Activated CD4-positive, alpha-beta T cell treated with anti-CD3 and anti-CD28 coated beads, Interleukin-2, Interleukin-6, amounts not matched to agents 100 ng/mL and 50 ng/mL, durations not matched to agents 16 hours and 8 hours (primary cell): ENCODE results near the gene ETV1.
"Not testable (repeated sequence)": the region's sequence is repeated elsewhere in the genome, so short reads cannot be mapped to it uniquely, and the experiment has no call there.

ENCODE experiments used
- DNase-seq: peaks from one replicate; pipeline ENCODE4 v3.0.0-alpha.2; 2020

ETV1 gene

DNA sequence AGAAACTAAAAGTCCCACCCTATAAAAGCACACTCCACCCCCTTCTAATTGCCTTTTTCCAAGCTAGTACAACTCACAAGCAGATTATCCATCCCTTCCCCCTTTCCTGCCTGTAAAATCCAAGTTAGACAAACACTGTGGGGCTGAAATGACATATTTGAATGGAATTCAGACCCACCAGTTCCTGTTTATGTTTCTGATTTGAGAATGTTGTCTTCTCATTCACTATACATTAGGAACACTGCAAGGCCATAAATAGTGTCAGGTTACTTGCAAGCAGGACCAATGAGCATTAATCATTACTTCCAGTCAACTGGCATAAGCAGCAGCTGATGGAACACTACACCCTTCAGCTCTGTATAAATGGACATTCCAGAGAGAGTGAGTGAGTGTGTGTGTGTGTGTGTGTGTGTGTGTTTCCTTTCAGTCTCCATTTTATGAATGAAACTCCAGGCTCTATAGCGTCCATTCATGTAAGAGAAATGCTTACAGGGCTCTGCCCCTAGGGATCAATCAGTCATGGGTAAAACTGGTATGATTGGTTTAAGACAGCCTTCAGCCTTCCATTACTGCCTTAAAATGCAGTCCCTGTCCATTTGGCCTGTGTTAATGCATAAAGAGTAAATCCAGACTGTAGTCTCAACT lies 69.3 kb downstream of the ETV1 start:
- DNase-seq: no peak

DNA sequence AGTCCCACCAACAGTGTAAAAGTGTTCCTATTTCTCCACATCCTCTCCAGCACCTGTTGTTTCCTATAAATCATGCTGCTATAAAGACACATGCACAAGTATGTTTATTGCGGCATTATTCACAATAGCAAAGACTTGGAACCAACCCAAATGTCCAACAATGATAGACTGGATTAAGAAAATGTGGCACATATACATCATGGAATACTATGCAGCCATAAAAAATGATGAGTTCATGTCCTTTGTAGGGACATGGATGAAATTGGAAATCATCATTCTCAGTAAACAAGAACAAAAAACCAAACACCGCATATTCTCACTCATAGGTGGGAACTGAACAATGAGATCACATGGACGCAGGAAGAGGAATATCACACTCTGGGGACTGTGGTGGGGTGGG lies 71.1 kb downstream of the ETV1 start:
- DNase-seq: not testable (repeated sequence)

DNA sequence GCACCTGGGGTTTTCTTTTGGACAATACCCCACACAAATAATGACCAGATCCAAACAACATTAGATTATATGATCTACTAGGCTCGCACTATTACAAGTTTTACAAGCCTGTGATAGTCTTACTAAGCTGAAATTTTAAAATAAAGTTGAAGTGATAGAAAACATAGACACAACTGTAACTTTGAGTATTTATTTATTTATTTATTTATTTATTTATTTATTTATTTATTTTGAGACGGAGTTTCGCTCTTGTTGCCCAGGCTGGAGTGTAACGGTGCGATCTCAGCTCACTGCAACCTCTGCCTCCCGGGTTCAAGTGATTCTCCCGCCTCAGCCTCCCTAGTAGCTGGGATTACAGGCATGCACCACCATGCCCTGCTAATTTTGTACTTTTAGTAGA lies 72.4 kb downstream of the ETV1 start:
- DNase-seq: not testable (repeated sequence)

DNA sequence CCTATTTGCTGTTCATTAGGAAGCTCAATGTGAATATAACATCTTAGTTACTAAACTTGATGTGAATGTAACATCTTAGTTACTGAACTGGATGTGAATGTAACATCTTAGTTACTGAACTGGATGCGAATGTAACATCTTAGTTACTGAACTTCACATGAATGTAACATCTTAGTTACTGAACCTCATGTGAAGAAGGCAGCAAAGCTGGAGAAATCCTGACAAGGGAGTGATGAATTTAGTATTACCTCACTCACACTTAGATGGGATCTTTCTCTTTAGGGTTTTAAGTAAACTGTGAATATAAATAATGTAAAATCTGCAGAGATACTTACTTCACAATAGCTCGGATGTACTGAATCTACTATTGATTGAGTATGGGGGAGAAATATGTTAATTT lies 73.6 kb downstream of the ETV1 start:
- DNase-seq: no peak

DNA sequence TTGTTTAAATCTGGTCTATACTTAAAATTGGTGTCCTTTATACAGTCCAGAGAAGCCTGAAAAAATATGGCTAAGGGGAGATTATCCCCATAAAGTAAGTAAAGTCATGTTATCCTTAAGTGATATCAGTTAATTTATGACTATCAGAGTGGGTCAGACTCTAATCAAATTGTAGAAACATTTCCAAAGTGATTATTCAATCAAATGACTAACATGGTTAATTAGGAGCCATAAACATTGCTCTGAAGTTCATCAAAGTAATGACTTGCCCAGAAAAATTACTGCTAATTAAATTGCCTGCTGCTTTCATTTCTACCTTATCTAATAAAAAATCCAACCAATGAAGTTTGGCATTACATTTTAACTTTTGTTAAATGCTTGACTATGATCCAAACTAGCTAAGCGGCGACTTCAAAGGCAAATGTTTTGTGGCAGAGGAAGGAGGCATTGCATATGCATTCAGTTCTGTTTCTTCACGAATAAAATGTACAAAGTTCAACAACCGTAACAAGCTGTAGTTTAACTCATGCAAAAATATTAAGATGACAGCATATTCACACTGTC lies 76.7 kb downstream of the ETV1 start:
- DNase-seq: no peak

DNA sequence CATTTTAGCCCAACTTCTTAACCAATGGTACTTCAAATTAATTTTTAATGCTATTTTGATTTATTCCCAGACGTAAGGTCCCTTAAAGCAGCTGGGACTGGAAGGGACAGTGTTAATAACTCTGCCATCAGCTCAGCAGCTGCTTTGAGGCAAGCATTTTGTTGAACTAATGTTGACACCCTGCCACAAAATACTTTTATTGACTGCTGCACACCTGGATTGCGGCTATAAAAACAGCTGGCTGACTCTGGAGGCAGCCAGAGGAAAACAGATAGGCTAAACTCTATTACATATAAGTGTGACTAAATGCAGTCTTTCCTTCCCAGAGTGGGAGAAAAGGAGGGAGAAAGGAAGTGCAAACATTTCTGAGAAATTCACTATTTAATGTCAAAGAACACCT lies 77.6 kb downstream of the ETV1 start:
- no peak for DNase-seq

DNA sequence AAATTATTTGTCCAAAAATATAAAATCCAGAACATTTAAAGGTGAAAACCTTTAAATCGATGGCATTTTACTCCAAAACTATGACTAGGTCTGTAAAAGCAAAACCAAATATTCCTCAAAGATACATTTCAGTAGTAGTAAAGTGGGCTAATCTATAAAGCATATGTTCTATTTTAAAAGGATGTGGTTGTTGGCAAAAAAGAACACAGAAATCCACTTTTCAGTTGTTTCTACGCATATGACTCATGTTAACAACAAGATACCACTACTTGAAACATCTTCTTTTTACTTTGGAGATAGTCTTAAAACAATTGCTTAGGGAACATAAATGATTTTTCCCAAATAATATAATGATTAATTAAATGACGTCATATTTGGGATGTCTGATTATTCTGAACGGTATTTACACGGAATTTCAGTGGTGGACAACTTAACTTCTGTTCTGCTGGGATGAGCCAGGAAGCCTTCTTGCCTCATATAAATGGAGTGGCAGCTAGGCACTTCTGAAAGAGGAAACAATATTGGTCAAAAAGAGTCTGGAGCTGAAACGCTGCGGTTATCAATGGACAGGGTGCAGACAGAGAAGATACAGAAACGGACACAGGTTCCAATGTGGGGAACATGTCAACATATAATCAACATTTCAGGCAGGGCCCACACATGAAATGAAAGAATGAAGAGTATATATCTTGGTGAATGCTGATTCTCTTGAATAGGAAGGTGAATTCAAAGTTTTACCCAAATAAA lies 78.5 kb downstream of the ETV1 start:
- peak; percentile 56 for DNase-seq

DNA sequence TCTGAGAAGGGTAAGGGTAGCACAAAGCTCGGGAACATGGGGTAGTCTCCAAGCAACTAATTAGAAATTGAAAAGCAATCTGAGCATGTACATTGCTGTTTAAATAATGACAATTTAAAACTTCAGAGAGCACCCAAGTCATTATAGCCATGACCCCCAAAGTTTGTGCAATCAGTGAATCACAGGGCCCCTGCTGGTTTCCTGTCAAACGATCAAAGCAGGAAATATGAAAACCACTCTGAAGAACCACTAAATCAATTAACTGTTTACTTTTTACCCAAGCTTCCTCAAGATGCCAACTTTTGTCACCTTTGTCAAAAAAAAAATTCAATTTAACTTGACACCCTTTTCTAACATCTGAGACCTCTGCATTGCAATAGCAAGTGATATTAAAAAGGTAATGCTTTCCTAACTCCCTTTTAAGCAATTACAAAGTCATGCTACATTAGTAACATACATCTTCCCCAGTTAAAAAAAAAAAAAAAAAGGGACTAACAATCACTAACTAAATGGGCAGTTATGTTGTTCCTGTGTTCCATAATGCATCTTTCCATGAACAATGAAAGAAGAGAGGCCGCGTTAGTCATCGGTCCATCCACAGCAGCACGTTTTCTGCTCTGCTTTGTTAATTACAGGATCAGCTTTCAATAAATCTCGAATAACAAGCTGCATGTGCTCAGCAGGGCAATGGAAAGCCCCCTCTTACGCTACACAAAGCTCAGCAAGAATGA lies 80.6 kb downstream of the ETV1 start:
- DNase-seq: peak; percentile 63

DNA sequence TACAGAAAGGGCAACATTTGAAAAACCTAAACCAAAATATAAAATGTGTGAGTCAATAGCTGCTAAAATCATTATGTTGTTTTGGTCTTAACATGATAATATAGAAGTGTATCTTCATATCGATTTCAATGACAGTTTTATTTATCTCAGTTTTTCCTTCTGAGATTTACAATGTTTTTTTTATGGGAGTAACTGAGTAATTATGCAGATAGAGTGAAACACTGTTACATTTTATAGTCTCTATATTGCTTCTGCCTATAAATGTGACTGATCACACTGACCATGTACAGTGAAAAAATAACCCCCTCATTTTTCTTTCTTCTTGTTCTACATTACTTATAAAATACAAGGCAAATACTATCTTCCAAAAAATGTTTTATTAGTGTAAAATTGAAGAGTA lies 81.6 kb downstream of the ETV1 start:
- no peak for DNase-seq

DNA sequence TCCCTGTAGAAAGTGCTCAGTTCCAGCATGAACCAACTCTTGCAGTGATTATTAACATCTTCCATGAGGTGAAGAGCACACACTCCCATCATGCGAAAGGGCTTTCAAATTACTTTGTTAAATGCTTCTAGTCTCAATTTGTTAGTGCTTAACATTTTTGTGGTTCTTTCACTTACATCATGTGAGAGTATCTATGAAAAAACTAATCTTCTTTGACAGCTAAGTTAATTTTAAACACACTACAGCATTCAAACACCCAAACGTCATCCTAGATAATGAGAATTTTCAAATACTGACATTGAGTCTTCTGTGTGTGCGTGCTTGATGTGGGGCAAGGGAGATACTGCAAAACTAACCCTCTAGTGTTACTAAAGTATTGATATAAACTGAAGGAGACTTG lies 84.8 kb downstream of the ETV1 start:
- DNase-seq: no peak

DNA sequence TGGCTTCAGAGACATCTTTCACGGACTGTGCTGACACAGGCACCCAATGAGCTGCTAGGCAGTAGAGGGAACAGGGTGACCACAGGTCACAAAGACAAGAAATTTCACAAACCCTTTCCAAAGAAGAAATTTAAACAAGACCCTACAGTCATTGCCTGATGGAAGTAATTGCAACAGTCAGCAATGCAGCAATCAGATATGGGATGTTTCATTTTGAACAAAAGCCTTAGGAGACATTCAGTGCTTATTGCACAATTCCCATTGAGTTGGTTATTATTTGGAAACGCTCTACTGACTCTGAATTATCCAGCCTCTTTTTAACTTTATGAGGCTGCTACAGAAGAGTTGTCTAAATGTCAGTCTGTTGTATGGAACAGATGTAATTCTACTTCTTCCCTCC lies 85.5 kb downstream of the ETV1 start:
- no peak for DNase-seq

DNA sequence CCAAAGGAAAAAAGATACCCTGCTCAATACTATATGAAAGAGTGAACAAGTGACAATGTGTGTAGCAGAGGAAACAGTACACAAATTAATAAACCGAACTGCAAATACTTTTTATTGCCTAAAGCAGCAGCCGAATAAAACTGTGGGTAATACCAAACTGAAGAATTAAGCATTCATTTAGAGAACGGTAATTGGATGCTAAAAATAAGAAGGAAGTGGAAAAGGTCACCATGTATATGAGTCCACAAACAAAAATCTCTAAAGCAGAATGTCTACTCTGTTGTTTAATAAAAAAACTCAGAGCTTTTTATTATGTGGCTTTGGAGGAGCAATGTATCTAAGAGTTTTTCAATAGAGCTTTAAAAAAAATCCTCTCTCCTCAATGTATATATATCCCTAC lies 87.9 kb downstream of the ETV1 start:
- DNase-seq: no peak

DNA sequence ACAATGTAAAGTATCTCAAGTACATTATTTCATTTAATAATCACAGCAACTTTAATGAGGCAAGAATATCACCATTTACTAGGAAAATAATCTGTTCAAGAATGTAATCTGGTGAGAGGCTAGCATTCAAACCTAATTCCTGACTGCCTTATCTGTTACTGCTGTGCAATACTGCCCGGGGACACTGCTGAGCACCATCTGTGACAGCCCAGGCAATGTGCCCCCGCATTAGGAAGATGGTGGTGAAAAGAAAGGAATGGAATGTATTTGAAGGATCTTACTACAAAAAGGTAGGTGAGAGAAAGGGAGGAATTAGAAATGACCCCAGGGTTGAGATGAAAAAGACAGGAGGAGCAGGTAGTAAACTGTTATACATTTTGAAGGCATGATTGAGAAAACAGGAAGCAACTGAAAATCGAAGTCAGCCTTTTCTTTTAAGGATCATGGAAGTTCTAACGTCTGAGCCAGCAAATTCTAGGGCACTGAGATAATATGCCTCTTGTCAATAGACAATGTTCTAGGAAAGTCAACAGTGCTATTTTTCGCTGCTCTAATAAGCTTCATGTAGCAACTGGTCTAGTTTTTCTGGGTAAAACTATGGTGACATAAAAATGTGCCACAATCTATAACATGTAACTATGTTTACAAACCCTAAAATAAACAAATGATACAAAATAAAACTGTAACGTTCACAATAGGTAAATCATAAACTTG lies 90.4 kb downstream of the ETV1 start:
- no peak for DNase-seq

DNA sequence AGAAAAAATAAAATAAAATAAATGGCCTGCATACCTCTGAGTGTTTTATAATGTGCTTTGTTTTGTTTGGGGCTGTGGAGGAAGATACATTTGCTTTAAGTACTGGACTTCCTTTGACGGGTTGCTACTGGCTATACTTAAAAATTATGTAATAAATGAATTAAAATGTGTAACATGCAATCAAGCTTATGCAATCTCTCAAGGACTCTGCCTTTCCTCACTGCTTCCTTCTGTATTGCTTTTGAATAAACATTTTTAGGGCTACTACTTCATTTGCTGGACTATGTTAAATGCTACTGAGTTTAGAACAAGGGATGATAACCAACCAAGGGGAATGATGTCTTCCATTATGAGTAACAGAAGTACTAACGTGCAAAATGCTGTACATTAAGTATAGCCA lies 91.6 kb downstream of the ETV1 start:
- DNase-seq: no peak

DNA sequence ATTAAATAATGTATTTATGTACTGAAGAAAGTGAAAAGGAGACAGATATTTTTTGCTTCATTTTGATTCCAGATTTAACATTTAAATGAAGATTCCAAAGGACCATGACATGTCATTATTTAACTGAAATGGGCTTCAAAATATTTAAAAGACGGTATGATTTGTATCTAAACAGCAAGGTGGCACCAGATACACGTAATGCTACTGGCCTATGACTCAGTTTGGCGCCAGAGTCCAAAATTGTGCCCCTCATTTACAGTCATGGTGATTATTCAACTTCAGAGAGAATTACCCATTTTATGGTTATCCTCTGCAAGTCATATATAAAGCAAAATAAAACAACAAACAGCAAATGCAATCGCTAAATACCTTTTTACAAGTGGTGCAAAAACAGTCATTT lies 94.5 kb downstream of the ETV1 start:
- no peak for DNase-seq

DNA sequence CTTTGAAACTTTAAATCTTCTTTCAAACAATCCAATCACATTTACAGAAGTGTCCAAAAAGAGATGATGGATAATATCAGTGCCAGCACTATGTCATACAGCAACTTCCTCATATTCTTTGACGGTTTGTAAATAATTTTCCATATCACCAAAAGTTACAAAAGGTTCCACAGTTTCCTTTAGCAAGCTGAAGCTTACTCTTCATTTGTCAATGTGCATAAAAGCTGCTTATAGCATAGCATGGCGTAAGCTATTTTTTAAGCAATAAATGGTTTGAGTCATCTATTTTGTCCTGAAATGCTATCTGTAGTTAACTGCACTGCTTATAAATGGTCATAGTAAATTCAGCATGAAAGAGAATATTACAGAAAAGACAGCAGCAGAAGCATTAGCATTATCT lies 95.1 kb downstream of the ETV1 start:
- no peak for DNase-seq

DNA sequence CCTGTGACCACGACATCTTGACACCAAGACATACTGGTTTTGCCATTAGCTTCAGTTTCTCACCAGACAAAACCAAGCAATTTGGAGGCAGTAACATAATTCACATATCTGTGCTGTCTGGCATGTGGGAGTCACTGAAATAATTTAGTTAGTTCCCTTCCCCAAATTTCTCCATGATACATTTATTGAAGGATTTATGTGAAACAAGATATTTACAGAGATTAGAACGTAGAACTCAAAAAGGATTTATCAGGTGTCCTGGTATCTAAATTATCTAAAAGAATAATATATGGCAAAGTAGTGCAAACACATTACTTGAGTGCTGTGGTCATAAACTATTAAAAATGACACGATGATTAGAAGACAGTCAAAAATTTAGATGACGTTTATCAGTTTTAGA lies 98.7 kb downstream of the ETV1 start:
- no peak for DNase-seq

DNA sequence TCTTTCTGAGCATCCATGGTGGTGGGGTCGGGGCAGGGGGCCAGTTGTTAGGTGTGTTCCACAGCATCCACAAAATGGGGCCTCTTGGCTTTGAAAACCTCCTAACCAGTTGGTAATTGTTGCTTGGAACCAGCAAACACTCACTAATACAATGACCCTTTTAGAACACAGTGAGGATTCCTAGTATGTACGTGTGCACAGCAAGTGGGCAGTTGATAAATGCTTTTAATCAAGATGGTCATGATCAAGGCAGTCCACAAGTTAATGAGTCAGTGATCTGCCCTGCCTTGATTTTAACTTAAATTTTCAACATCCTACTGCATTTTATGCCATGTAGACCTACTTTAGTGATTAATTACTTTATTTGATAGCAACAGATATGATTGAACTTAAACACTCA lies 103.1 kb downstream of the ETV1 start:
- DNase-seq: no peak

DNA sequence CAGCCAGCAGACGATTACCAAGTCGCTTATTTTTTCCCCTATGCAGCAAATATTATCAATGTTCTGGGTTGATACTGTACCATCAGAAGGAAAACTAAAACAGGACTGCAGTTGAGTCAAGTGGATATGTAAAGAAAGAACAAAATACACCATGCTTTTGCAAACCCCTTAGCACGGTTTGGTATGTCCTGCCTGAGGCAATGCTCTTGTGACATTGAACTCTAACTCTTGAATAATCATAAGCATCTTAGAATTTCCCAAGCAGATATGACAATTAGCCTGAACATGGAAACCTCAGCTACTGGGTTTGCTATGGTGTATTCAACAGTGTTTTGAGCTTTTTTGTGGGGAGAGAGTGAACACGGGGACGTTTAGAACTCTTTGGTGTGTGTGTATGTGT lies 107.4 kb downstream of the ETV1 start:
- DNase-seq: no peak

DNA sequence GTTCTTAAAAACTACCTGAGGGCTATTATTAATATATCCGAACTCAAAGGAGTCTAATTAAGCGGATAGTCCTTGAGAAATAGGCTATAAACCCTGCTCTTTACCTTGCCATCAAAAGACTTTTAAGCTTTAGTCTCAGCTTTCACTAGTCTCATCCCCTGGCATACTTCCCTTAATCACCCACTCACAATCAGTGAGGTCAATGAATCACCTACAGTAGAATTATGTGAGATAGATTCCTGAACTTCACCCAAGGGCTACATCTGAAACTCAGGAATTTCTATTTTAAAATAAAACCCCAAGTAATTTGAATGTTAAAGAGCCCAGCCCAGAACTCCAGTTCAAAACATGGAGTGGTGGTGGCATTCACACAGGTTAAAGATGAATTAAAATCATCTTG lies 108.7 kb downstream of the ETV1 start:
- no peak for DNase-seq

DNA sequence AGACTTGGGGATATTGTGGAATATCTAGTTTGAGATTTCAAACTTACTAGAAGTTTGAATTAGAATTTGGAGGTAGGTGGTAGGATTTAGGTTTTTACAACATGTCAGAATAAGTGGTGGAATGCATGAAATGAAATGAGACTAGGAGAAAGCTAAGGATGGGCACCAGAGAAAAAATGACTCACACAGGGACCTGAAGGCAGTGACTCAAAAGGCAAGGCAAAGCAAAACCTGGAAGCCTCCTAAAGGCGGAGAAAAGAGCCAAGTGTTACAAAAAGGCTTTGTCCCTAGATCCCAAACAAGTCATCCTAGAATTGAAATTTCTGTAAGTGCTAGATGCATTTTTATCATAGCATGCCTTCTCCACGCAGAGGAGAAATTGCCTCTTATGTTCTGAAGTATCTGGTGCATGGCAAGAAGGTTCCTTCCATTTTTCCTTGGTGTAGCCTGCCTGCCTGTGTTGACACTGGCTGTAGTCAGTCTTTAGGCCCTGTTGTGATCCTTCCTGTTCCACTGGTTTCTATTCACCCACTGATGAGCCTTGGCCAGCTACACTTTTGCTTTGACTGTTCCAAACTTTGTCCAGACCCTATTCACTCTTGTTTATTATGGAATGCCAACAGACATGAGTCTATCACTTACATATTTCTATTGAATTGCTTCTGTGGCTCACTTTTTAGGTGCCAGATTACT lies 109.3 kb downstream of the ETV1 start:
- no peak for DNase-seq

DNA sequence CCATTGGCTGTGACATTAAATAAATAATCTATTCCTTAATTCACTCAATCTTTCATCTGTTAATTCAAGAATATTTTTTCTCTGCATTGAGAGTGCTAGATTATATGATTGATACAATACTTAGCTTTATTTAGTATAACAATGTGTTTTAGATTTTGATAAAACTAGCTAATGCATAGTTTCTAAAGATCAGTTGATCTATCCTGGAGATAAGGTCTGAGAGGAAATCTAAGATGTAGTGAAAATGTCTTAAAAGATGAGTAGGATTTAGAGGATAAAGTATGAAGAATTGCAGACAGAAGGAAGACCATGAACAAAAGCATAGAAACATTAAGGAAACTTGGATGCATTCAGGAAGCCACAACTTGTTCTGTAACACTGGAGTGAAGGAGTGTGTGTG lies 110.3 kb downstream of the ETV1 start:
- no peak for DNase-seq

DNA sequence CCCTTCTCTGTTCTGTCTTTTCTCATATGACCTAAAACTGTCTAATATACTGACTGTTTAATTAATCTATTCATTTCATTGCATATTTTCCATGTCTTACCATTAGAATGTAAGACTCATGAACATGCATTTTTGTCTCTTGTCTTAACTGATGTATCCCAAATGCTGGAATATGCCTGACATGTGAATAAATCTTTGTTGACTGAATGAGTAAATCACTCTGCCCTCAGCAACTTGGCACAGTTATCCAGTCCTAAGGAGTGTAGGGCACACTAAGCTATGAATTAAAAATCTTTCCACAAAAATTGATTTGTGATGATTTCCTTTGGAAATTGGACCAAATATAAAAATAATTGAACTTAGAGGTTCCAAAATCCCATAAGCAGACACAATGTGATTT lies 111.3 kb downstream of the ETV1 start:
- no peak for DNase-seq
